Kidney (tissue), 14 donors: Measurements from ENCODE around the gene PRMT9. TPM values are rescaled to one million over a fixed set of nuclear protein-coding genes. Genes with fewer than 3 reads are reported as not detected.

Experiments
- DNase-seq, 5 donors: peaks; one replicate each; pipeline ENCODE4 v3.0.0-alpha.2; 2013 to 2020
- FAIRE-seq: peaks from 2 replicates; lab custom pipeline; 2012; peaks lifted over from hg19 to GRCh38; lab: Jason Lieb, UNC
- H3K27ac ChIP-seq, 2 donors: one replicate each; pipeline ENCODE4 v1.7.0; 2013; ENCODE audit warnings: low read depth in 2 of 2, low read length in 2 of 2, inconsistent platforms in 1 of 2
- H3K27me3 ChIP-seq: one replicate; pipeline ENCODE4 v1.7.1; 2013; ENCODE audit warnings: low read length, inconsistent platforms; ENCODE audit not compliant: control insufficient read depth, insufficient read depth
- H3K36me3 ChIP-seq, 3 donors: one replicate each; pipeline versions ENCODE4 v1.7.0 to v1.7.1; 2013; ENCODE audit warnings: low read length in 3 of 3, control low read depth in 1 of 3, inconsistent platforms in 1 of 3; ENCODE audit not compliant: insufficient read depth in 3 of 3, control insufficient read depth in 2 of 3
- H3K4me1 ChIP-seq, 3 donors: one replicate each; pipeline versions ENCODE4 v1.7.0 to v1.7.1; 2013; ENCODE audit warnings: low read length in 3 of 3, inconsistent platforms in 1 of 3, low read depth in 1 of 3; ENCODE audit not compliant: control insufficient read depth in 2 of 3, insufficient read depth in 2 of 3
- H3K4me3 ChIP-seq, 3 donors: one replicate each; pipeline versions ENCODE4 v1.7.0 to v1.8.1; 2013; ENCODE audit warnings: low read length in 3 of 3, control low read depth in 1 of 3, inconsistent platforms in 1 of 3
- H3K9ac ChIP-seq, 3 donors: one replicate each; pipeline versions ENCODE4 v1.7.0 to v1.7.1; 2013; ENCODE audit warnings: low read length in 3 of 3, control low read depth in 1 of 3, inconsistent platforms in 1 of 3
- H3K9me3 ChIP-seq, 3 donors: one replicate each; pipeline versions ENCODE4 v1.7.0 to v1.7.1; 2013; ENCODE audit warnings: low read length in 3 of 3, control low read depth in 1 of 3, inconsistent platforms in 1 of 3; ENCODE audit not compliant: control insufficient read depth in 2 of 3, insufficient read depth in 1 of 3
- intact Hi-C: fragments of 100-400 bp; cut with DNase I; formaldehyde crosslinking; loops from one replicate; pipeline ENCODE4 v1.11.1; 2022
- polyA plus RNA-seq: library from polyadenylated mRNA; stranded (reverse); fragments of 350-450 nt; fragmentation: Illumina TruSeq; extraction: RNeasy Lipid Tissue Mini Kit (QIAGEN cat#74804); gene quantifications from one replicate; pipeline ENCODE4 v1.2.3, GENCODE V29; 2014; ENCODE audit warnings: low read depth, low replicate concordance; ENCODE audit not compliant: insufficient read depth
- total RNA-seq: library from RNA; stranded (reverse); fragmentation: NEBNext Ultra II Directional; extraction: Animal tissue kit (Norgen Biotek cat#: 25700); gene quantifications from one replicate; pipeline ENCODE4 v1.2.1, GENCODE V29; 2021
- TF ChIP-seq, protein P1 (sequence below): IDR thresholded peaks from 3 replicates; pipeline ENCODE4 v1.5.1; 2012; ENCODE audit warnings: mild to moderate bottlenecking, moderate library complexity, borderline replicate concordance; ENCODE audit not compliant: insufficient read depth; ENCODE audit errors: extremely low read depth
- donor health status: control.
- donor health status: control.
- donor health status: control.
- donor health status: control.
- donor health status: control.
- donor health status: DM: yes; HTN: yes; CAD: no.
- donor health status: Normal renal cell carcinoma (clear cell type).

PRMT9 gene
- total and polyA plus RNA-seq, 2 donors from 2014 or later: 7.6 to 11.7 TPM

DNA sequence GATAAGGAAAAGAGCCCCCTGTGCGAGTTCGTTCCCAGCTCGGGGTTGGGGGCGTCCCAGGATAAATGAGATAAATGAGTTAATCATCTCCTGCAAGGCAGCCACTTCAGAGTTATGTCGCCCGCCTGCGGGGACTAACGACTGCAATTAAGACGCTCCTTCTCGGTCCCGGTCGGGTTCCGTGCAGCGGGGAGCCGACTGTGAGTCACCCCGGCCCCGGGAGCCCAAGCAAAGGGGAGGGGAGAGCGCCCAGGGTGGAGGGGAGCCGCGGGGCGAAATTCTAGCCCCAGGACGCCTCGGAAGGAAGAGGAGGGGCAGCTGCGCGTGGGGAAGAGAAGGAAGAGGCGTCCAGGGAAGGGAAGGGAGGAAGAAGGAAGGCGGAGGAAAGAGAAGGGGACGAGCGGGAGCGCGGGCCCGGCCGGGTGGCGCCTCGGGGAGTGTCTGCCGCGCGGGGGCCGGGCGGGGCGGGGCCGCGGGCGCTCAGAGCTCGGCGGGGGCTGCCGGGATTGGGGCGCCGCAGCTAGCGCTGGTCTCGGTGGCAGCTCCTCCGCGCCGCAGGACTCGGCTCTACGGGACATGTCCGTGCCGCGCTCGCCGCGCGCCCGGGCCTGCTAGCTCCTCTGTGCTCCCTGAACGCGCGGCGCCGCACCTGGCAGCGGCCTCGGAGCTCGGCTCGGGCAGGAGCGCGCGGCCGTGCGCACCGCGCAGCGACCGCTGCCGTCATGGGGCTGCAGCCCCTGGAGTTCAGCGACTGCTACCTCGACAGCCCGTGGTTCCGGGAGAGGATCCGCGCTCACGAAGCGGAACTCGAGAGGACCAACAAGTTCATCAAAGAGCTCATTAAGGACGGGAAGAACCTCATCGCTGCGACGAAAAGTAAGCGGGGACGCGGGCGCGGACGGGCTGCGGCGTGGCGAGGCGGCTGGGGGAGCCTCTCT lies 47.9 kb upstream of the PRMT9 start, which contains the start of gene ARHGAP10:
Gene ARHGAP10 (plus strand): TSS at position 509 of the 938 bp plus-strand sequence. CDS start 214 bp downstream, at position 723.
- DNase-seq: peak; percentile 76 to 91 (median 85)
- intact Hi-C loops: no loop called here
- Histone ChIP-seq H3K4me3 (peak within 1 kb of the TSS; percentile 84 to 85 (median 85)), H3K4me1 (peaks cover 3 to 7% (median 6%) of the 10 kb centered on the region in 3 donors), H3K27ac (peak within 1 kb of the TSS; percentile 87 to 91), H3K9ac (peak within 1 kb of the TSS; percentile 65 to 84 (median 71)), H3K27me3 (no peaks in the 10 kb centered on the region), H3K9me3 (no peaks in the 10 kb centered on the region), H3K36me3 (no peaks in the 10 kb centered on the region)
- TF ChIP-seq, protein P1, sequence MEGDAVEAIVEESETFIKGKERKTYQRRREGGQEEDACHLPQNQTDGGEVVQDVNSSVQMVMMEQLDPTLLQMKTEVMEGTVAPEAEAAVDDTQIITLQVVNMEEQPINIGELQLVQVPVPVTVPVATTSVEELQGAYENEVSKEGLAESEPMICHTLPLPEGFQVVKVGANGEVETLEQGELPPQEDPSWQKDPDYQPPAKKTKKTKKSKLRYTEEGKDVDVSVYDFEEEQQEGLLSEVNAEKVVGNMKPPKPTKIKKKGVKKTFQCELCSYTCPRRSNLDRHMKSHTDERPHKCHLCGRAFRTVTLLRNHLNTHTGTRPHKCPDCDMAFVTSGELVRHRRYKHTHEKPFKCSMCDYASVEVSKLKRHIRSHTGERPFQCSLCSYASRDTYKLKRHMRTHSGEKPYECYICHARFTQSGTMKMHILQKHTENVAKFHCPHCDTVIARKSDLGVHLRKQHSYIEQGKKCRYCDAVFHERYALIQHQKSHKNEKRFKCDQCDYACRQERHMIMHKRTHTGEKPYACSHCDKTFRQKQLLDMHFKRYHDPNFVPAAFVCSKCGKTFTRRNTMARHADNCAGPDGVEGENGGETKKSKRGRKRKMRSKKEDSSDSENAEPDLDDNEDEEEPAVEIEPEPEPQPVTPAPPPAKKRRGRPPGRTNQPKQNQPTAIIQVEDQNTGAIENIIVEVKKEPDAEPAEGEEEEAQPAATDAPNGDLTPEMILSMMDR: no peak
- FAIRE-seq: no peak

DNA sequence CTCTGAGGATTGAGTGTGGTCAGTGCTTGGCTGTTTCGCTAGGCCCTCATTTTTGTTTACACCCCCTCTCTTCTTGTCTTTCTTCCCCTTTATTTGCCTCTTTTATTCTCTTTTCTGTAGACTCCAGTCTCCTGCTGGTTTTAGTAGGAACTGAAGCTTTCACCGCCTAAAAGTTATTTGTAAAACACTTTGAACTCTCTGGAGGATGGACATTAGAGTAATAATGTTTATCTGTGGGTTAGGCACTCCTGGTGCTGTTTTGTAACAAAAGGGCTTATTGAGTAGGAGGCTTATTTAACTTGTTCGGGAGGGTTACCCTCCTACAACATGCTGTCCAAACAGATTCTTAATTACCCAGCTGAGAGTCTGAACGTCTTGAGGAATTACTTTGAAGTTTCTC lies 46.4 kb upstream of the PRMT9 start:
- Histone ChIP-seq H3K4me1 (peaks cover 1 to 6% (median 3%) of the 10 kb centered on the region in 3 donors), H3K9ac (no peak overlapping the region), H3K9me3 (no peaks in the 10 kb centered on the region), H3K4me3 (no peak overlapping the region), H3K27ac (no peak overlapping the region), H3K27me3 (no peaks in the 10 kb centered on the region), H3K36me3 (no peaks in the 10 kb centered on the region)
- FAIRE-seq: no peak
- peak in 1 of 5 donors; percentile 32 for DNase-seq
- intact Hi-C loops: no loop called here
- TF ChIP-seq, protein P1: no peak

DNA sequence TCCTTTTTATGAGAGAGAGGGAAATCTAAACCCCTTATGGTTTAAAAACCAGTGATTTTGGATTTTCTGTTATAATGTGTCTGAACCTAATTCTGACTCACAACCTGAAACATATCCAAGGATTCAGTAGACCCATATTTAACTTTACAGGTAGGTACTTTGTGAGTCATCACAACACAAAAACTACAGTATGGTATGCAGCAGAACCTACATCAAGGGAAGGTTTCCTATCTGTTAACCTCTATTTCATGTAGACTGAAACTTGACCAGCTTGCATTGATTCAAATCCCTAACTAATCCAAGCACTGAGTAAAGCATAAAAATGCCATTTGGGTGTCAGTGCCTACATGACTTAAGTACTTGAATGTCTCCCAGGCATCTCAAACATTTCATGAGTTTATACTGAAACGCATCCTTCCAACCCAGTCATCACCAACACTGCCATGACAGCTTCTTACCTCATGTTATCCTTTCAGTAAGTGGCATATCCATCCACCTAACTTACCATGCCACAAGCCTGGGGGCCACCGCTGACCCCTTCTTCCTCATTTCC lies 43.6 kb upstream of the PRMT9 start:
- H3K4me1 ChIP-seq: peaks cover 0 to 7% (median 0%) of the 10 kb centered on the region in 3 donors
- intact Hi-C loops: no loop called here
- H3K27me3 ChIP-seq: no peaks in the 10 kb centered on the region
- H3K9ac ChIP-seq: no peak overlapping the region
- H3K27ac ChIP-seq: no peak overlapping the region
- DNase-seq: no peak
- no peak for FAIRE-seq
- TF ChIP-seq, protein P1: no peak
- H3K36me3 ChIP-seq: no peaks in the 10 kb centered on the region
- no peak overlapping the region for H3K4me3 ChIP-seq
- no peaks in the 10 kb centered on the region for H3K9me3 ChIP-seq
